ENCODE results near the gene FOXO6. TPM values are rescaled to one million over a fixed set of nuclear protein-coding genes. Genes with fewer than 3 reads are reported as not detected.
A peak's percentile ranks its signal among the peaks of the same experiment; 100 is the strongest.

The FOXO6 gene
- total and polyA plus RNA-seq, 2 of the 13 experiments (the other 11 are each of a cell fraction or from before 2014, with no cell fraction given), result 0.13 TPM; not detected in 1

DNA sequence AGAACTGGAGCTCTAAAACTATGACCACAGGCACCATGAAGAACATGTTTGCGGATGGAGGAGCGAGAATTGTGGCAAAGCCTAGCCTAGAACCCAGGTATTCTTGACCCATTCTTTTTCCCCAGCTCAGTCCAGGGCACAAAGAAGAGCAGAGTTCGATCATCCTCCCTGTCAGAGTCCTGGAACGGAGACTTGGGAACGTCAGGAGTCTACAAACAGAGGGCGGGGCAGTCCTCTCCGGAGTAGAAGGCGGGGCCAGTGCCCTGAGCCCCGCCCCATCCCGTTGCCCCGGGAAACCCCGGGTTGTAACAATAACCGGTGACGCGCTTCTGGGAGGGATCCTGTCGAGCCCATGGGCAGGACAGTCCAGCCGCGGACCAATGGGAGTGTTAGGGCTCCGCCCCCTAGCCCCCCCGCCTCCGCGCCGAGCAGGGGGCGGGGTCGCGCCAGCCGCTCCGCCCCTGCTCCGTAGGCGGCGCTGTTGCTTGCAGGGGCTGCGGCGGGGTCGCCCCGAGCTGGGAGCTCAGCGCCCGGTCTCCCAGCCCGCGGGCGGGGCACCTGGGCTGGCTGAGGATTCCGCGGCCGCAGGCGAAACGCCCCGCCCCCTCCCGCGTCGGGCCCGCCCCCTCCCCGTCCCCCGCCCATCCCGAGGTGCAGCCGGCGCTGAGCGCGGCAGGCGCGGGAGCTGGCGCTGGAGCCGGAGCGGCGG lies at the start of gene FOXO6 (continued):
- TF ChIP-seq NR1H2 (CRISPR knock-in tag; IDR thresholded peaks at IDR 0.05; ENCODE audit: borderline replicate concordance, low read depth), result no peak
- no peak for TF ChIP-seq NFKBIZ (CRISPR knock-in tag; IDR thresholded peaks at IDR 0.05)
- no peak for TF ChIP-seq CENPBD1 (CRISPR knock-in tag; IDR thresholded peaks at IDR 0.05; ENCODE audit: borderline replicate concordance, low read depth)
- no peak for TF ChIP-seq ZNF101 (CRISPR knock-in tag; IDR thresholded peaks at IDR 0.05; ENCODE audit: borderline replicate concordance, low read depth)
- peak; percentile 75 for TF ChIP-seq NFYC (CRISPR knock-in tag; IDR thresholded peaks at IDR 0.05)
- TF ChIP-seq ZNF724P (CRISPR knock-in tag; IDR thresholded peaks at IDR 0.05; ENCODE audit: borderline replicate concordance), result no peak; the same call in 1 of the 2 replicates
- no peak for TF ChIP-seq RERE (CRISPR knock-in tag; IDR thresholded peaks at IDR 0.05; ENCODE audit: low read depth)
- peak; percentile 45 for TF ChIP-seq SKI (IDR thresholded peaks at IDR 0.05; ENCODE audit: partially characterized antibody)
- TF ChIP-seq ZNF703 (CRISPR knock-in tag; IDR thresholded peaks at IDR 0.05; ENCODE audit: borderline replicate concordance), result no peak
- TF ChIP-seq ZNF343 (CRISPR knock-in tag; IDR thresholded peaks at IDR 0.05), result no peak
- TF ChIP-seq ZZZ3 (CRISPR knock-in tag; IDR thresholded peaks at IDR 0.05; ENCODE audit: borderline replicate concordance), result no peak
- TF ChIP-seq, protein P1, sequence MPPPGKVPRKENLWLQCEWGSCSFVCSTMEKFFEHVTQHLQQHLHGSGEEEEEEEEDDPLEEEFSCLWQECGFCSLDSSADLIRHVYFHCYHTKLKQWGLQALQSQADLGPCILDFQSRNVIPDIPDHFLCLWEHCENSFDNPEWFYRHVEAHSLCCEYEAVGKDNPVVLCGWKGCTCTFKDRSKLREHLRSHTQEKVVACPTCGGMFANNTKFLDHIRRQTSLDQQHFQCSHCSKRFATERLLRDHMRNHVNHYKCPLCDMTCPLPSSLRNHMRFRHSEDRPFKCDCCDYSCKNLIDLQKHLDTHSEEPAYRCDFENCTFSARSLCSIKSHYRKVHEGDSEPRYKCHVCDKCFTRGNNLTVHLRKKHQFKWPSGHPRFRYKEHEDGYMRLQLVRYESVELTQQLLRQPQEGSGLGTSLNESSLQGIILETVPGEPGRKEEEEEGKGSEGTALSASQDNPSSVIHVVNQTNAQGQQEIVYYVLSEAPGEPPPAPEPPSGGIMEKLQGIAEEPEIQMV (CRISPR knock-in tag; IDR thresholded peaks at IDR 0.05; ENCODE audit: low read depth), result no peak
- no peak for TF ChIP-seq POLR2AphosphoS2 (IDR thresholded peaks at IDR 0.05; ENCODE audit: low read depth, low read length)
- TF ChIP-seq ZBTB42 (CRISPR knock-in tag; IDR thresholded peaks at IDR 0.05), result no peak
- no peak for TF ChIP-seq NR2F6 (IDR thresholded peaks at IDR 0.05)
- TF ChIP-seq NR2F6 (CRISPR knock-in tag; IDR thresholded peaks at IDR 0.05), result no peak
- TF ChIP-seq, protein P2, sequence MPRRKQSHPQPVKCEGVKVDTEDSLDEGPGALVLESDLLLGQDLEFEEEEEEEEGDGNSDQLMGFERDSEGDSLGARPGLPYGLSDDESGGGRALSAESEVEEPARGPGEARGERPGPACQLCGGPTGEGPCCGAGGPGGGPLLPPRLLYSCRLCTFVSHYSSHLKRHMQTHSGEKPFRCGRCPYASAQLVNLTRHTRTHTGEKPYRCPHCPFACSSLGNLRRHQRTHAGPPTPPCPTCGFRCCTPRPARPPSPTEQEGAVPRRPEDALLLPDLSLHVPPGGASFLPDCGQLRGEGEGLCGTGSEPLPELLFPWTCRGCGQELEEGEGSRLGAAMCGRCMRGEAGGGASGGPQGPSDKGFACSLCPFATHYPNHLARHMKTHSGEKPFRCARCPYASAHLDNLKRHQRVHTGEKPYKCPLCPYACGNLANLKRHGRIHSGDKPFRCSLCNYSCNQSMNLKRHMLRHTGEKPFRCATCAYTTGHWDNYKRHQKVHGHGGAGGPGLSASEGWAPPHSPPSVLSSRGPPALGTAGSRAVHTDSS (CRISPR knock-in tag; conservative IDR thresholded peaks at IDR 0.05), result no peak
- TF ChIP-seq ZNF616 (CRISPR knock-in tag; IDR thresholded peaks at IDR 0.05; ENCODE audit: low read depth), result no peak
- TF ChIP-seq STAT5B (CRISPR knock-in tag; IDR thresholded peaks at IDR 0.05), result no peak
- peak; percentile 80 for TF ChIP-seq NFYB (CRISPR knock-in tag; IDR thresholded peaks at IDR 0.05)
- peak; percentile 62; the same call in 1 of the 2 replicates for TF ChIP-seq GABPB1 (CRISPR knock-in tag; IDR thresholded peaks at IDR 0.05)
- no peak for TF ChIP-seq ZMAT3 (CRISPR knock-in tag; conservative IDR thresholded peaks at IDR 0.05)
- no peak for TF ChIP-seq KAT7 (CRISPR knock-in tag; IDR thresholded peaks at IDR 0.05; ENCODE audit: borderline replicate concordance)

All from HepG2 (cell line).